ENCODE data around the gene TTYH2. TPM values are rescaled to one million over a fixed set of nuclear protein-coding genes. Genes with fewer than 3 reads are reported as not detected.
A peak's percentile ranks its signal among the peaks of the same experiment; 100 is the strongest.

The TTYH2 gene
- total and polyA plus RNA-seq, 2 of the 4 experiments (the other 2 are of a cell fraction): 2.3 to 6.8 TPM

DNA sequence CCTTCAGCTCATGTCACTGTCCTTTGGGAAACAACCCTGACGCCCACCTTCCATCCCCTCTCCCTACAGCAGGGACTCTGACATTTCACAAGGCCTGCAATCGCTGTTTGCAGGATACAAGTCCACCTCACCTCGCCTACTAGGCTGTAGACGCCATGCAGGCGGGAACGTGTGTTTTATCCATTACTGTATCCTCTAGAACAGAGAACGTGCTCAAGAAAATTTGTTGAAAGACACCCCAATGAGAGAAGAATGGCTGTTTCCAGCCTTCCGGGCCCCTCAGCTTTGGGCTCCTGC is 1.5 kb upstream of the TTYH2 start:
- no peak overlapping the region for H2BK15ac ChIP-seq (ENCODE audit: low read depth, low read length)
- H2AFZ ChIP-seq (replicated peaks; ENCODE audit: low read length, poor library complexity): peak overlapping the region; percentile 96
- H4K20me1 ChIP-seq (ENCODE audit: insufficient read depth, low read length): peaks cover 44% of the 10 kb centered on the region
- BruUV-seq (replicated peaks): no TSS peak
- H3K79me1 ChIP-seq (ENCODE audit: low read depth in 1 of 2, low read length in 2 of 2): peaks cover 15 to 30% of the 10 kb centered on the region in 2 experiments
- peaks cover 13% of the 10 kb centered on the region for H3K4me1 ChIP-seq (ENCODE audit: control insufficient read depth, insufficient read depth, low read length)
- H3K36me3 ChIP-seq (ENCODE audit: control insufficient read depth, insufficient read depth, low read length): peaks cover 23% of the 10 kb centered on the region
- in situ Hi-C loops (cut with MboI; ENCODE audit: low sequenced_read_pairs): loop anchor here (25.0 kb wide), 1 partner anchor 650 kb away; the partner anchor contains the start of genes FDXR and GRIN2C
- ChIA-PET POLR2A (ENCODE audit: unreplicated experiment) (interaction anchor here (0.7 kb wide), 1 partner anchor 24 kb away, joined by 3 read pairs; no protein-coding TSS in a partner anchor), CTCF (no interaction called here)
- no peak overlapping the region for H2AK5ac ChIP-seq (ENCODE audit: low read depth, low read length)
- peak overlapping the region; percentile 67; the same call in 1 of the 2 replicates for H3K4me3 ChIP-seq (ENCODE audit: insufficient read depth, low read depth, low read length)
- H3K56ac ChIP-seq (ENCODE audit: extremely low read depth, insufficient read depth, low read length): no peak overlapping the region
- H2AK9ac ChIP-seq (replicated peaks; ENCODE audit: low read depth, low read length, poor library complexity): no peak overlapping the region
- H2BK5ac ChIP-seq (ENCODE audit: low read depth, low read length, poor library complexity, severe bottlenecking): no peak overlapping the region
- no peak for ATAC-seq (ENCODE audit: low read depth)
- H2BK120ac ChIP-seq (ENCODE audit: low read depth, low read length): no peak overlapping the region
- TF ChIP-seq, protein P1, sequence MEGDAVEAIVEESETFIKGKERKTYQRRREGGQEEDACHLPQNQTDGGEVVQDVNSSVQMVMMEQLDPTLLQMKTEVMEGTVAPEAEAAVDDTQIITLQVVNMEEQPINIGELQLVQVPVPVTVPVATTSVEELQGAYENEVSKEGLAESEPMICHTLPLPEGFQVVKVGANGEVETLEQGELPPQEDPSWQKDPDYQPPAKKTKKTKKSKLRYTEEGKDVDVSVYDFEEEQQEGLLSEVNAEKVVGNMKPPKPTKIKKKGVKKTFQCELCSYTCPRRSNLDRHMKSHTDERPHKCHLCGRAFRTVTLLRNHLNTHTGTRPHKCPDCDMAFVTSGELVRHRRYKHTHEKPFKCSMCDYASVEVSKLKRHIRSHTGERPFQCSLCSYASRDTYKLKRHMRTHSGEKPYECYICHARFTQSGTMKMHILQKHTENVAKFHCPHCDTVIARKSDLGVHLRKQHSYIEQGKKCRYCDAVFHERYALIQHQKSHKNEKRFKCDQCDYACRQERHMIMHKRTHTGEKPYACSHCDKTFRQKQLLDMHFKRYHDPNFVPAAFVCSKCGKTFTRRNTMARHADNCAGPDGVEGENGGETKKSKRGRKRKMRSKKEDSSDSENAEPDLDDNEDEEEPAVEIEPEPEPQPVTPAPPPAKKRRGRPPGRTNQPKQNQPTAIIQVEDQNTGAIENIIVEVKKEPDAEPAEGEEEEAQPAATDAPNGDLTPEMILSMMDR (conservative IDR thresholded peaks at IDR 0.05; ENCODE audit: low read depth, low read length): no peak
- no peak for TF ChIP-seq RCOR1 (IDR thresholded peaks at IDR 0.05; ENCODE audit: insufficient replicate concordance, low read length)
- TF ChIP-seq POLR2A (IDR thresholded peaks at IDR 0.05; ENCODE audit: low read depth, low read length): peak; percentile 38; the same call in 1 of the 2 replicates
- TF ChIP-seq MAFK (IDR thresholded peaks at IDR 0.05; ENCODE audit: low read depth, low read length): no peak
- no peak for TF ChIP-seq NFE2L2 (IDR thresholded peaks at IDR 0.05; ENCODE audit: low read depth, low read length)
- no peak for TF ChIP-seq CHD1 (IDR thresholded peaks at IDR 0.05; ENCODE audit: low read depth, low read length)
- H3K9ac ChIP-seq (ENCODE audit: low read depth, low read length): peak overlapping the region; percentile 37
- no peaks in the 10 kb centered on the region for H3K9me1 ChIP-seq (ENCODE audit: insufficient read depth, low read length)
- H3K27me3 ChIP-seq (ENCODE audit: control insufficient read depth, insufficient read depth, low read length): no peaks in the 10 kb centered on the region; the same call in 1 of the 2 replicates
- 0 out of 2 replicates have a peak overlapping the region, but pooled peaks have one; percentile 33 for H3K14ac ChIP-seq (replicated peaks; ENCODE audit: low read depth, low read length)
- H3K18ac ChIP-seq (ENCODE audit: low read depth, low read length): no peak overlapping the region
- H3K23ac ChIP-seq (ENCODE audit: low read depth, low read length): peak overlapping the region; percentile 28; the same call in 1 of the 2 replicates
- intact Hi-C loops (cut with micrococcal nuclease): no loop called here
- 48% methylated on average over 4 of the region's 8 CpGs; no CpG with 5 or more reads in 1 of the 2 experiments for WGBS, 2 experiments (ENCODE audit: extremely low coverage in 2 of 2, insufficient read length in 1 of 2)
- H3K27ac ChIP-seq (ENCODE audit: insufficient read depth, low read length): no peak overlapping the region
- peak overlapping the region; percentile 83 for H3K4me2 ChIP-seq (ENCODE audit: low read depth, low read length)
- no peak overlapping the region for H4K91ac ChIP-seq (ENCODE audit: insufficient read depth, low read depth, low read length)
- no peak for DNase-seq
- H3K4ac ChIP-seq (ENCODE audit: low read depth, low read length): no peak overlapping the region
- dilution Hi-C loops (cut with HindIII; ENCODE audit: low sequenced_read_pairs, unreplicated experiment): no loop called here
- H4K8ac ChIP-seq (ENCODE audit: low read depth in 2 of 2, low read length in 2 of 2): no peak overlapping the region
- H3K9me3 ChIP-seq (ENCODE audit: control insufficient read depth, insufficient read depth, low read length): no peaks in the 10 kb centered on the region
- no peak overlapping the region for H2BK20ac ChIP-seq (ENCODE audit: low read depth, low read length)
- no peak overlapping the region for H4K5ac ChIP-seq (ENCODE audit: low read depth, low read length)
